Measurements from ENCODE around the gene SPATA2L.

SPATA2L gene

DNA sequence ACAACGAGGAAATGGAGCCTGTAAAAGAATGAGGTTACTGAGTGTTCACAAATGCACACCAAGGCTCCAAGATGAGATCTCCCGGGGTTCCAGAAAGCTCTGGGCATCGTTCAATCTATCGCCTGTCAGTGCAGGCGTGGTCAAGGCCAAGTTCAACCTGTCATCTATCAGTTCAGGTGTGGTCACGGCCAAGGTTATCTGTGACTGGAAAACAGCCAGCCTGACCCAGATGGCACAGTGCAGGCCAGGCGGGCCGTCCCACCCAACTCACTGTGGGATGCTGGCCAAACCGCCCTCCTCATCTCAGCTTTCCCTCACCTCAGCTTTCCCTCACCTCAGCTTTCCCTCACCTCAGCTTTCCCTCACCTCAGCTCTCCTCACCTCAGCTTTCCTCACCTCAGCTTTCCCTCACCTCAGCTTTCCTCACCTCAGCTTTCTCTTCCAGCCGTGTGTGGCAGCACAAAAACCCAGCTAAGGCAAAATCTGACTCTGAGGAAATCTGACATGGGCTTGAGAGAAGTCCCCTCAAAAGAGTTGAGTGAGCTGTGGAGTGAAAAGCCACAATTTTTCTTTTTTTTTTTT, 46.4 kb downstream of the SPATA2L start:
- DNase-seq (ENCODE audit: low read depth), result no peak

DNA sequence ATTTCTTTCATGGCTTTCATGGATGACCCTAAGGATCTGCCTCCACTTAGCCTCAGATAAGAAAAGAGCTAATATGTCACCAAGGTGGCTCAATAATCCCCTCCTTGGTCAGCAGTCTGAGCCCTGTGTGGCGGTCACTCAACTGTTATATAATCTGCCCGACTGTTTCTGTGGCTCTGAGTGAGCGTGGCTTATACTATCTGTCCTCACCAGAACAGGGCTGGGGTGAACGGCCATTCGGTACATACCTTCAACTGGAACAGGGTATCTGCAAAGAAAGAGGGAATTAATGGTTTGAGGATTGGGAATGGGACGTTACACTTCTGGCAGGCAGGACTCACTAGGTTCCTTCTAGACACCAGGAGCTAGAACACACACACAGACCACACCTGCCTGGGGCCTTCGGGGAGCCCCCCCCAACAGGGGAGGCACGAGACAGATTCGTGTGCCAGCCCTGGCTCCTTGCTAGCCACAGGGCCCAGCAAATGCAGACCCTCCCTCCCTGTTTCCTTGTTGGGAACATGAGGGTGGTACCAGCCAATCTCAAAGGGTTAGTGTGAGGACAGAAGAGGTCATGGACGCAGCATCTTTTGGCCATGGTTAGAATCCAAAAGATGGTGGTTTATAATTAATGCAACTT, 47.7 kb downstream of the SPATA2L start:
- DNase-seq (ENCODE audit: low read depth), result no peak

DNA sequence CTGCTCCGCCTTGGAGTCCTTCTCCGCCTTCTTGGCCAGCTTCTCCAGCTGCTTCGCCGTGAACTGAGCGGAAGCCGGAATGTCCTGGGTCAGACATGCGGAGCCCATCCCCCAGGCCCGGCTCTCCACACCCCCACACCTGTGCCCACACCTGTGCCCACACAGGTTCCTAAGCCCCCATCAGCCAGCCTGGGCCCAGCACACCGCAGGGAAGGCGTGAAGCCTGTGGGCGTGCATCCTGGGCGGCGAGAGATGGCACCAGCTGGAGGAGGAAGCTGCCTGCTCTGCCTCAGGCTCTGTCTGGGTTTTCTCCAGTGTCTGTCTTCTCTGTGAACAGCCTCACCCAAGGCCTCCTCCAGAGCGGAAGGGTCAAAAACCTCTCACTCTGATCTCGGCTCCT, 49.9 kb downstream of the SPATA2L start:
- no peak for DNase-seq (ENCODE audit: low read depth)

DNA sequence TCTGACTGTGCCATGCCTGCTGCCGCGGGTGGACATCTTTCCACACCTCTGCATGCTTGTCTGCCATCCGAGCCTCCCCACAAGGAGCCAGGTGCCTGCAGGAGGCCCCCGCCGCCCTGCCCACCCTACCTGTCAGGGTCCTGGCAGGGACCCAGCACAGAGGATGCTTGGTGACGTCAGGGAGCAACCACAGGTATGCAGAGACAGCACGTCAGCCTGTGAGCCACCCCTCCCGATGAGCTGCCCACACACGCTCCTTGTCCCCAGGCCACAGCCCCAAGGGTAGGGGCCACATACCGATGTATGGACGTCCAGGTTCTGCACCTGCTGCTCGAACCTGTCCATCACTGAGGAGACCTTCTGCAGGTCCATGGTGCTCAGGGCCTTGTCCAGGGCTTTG, 54.6 kb downstream of the SPATA2L start:
- no peak for DNase-seq (ENCODE audit: low read depth)

All from stimulated activated CD8-positive, alpha-beta memory T cell treated with anti-CD3 and anti-CD28 coated beads, Interleukin-15, amount 100 ng/mL, for 24 hours (primary cell).